Activated T-helper 1 cell treated with anti-CD3 and anti-CD28 coated beads, Interleukin-2, amount 50 U/mL, for 16 hours (primary cell): ENCODE data around the gene GAS1.

ENCODE experiments used
- DNase-seq, 2 donors: peaks; one replicate each; pipeline ENCODE4 v3.0.0-alpha.2; 2020; ENCODE audit warnings: low read depth in 1 of 2, low spot score in 1 of 2

The GAS1 gene, protein sequence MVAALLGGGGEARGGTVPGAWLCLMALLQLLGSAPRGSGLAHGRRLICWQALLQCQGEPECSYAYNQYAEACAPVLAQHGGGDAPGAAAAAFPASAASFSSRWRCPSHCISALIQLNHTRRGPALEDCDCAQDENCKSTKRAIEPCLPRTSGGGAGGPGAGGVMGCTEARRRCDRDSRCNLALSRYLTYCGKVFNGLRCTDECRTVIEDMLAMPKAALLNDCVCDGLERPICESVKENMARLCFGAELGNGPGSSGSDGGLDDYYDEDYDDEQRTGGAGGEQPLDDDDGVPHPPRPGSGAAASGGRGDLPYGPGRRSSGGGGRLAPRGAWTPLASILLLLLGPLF

DNA sequence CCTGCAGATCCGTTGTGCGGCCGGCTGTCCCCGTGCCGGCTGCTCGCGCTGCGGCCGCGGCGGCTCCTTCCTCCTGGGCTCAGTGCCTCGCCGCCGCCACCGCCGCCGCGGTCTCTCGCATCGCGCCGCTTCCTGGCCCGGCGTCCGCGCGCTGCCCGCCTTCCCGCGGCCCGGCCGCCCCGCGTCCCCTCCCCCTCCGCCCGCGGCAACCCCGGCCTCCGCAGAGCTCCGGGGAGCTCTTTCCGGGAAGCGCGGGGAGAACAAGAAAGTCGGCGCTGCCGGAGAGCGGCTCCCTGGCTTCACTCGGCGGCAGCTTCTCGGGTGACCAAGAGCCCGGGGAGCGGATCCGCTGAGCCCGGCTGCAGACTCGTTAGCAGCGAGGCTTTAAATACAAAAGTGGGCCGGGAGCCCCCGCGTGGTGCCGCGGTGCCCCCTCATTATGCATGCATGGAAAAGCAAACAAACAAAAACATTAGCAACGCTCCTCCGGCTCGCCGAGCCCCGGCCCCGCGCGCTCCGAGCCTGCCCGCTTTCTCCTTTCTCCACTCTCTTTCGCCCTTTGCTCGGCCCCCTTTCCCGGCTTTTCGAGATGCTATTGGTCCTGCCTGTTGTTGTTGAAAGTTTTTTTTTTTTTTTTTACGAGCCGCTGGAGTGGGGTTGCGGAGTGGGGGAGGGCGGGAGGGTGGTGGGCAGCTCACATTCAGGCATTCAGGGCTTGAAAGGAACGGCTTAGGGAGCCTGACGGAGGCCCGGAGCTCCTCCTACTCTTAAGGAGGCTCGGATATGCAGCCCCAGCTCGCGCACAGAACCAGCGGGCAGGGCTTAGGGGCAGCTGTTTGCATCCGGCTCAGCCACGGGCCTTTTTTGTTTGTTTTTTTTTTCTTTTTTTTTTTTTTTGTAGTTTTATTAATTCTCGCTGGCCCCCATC is at the start of gene GAS1:
TSS of gene GAS1 (minus strand) at position 361 of the 928 bp plus-strand sequence. CDS start 727 bp downstream, outside the sequence.
- peak; percentile 29 to 42 for DNase-seq

DNA sequence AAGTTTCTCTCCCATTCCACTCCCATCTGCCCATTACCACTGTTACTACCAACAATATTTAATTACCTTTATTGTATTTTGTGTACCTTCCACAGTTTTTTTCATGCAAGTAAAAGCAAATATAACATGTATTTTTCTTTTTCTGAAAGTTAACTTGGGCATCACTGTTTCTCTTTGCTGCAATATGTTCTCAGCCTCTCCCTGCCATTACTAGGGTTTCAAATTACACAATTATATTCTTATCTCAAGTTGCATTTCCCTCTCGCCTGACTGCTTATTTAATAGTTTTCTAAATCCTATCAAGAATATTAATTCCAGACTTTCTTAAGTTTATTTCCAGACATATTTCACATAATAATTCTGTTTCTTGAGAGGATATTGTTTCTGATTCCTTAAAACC is 46.9 kb upstream of the GAS1 start:
- DNase-seq = no peak

DNA sequence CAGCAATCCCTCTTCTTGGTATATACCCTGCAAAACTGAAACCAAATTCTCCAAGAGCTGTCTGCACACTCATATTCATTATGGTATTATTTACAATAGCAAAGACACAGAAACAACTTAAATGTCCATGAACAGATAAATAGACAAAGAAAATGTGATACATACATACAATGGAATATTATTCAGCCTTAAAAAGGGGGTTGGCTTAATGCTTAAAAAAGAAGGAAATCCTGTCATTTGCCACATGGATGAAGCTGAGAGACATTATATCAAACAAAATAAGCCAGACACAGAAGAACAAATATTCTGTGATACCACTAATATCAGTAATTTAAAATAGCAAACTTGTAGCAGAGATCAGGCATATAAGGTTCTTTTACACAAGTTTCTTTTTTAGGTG is 46.5 kb upstream of the GAS1 start:
- DNase-seq = no peak

DNA sequence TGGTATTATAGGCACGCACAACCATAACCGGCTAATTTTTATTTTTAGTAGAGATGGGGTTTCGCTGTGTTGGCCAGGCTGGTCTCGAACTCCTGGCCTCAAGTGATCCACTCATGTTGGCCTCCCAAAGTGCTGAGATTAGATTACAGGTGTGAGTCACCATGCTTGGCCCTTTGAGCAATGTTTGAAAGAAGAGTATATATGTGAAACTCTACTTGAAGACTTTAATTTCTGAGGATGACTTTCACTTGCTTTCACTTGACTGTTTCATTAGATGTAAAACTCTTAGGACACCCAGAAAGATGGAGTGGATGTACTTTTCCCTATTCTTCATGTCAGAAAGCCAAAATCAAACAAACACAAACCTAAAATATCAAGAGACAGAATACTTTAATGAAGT is 43.8 kb upstream of the GAS1 start:
- no peak for DNase-seq

DNA sequence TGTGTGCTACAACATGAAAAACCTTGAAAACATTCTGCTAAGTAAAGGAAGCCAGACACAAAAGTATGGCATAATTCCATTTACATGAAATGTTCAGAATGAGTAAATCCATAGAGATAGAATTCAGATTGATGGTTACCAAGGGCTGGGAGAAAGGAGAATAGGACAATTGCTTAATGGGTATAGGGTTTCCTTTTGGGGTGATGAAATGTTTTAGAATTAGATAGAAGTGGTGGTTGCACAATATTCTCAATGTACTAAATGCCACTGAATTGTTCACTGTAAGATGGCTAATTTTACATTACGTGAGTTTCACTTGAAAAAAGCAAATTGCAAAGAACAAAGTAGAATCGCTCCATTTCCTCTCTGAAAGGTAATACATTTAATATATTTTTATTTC is 43.0 kb upstream of the GAS1 start:
- DNase-seq = no peak

DNA sequence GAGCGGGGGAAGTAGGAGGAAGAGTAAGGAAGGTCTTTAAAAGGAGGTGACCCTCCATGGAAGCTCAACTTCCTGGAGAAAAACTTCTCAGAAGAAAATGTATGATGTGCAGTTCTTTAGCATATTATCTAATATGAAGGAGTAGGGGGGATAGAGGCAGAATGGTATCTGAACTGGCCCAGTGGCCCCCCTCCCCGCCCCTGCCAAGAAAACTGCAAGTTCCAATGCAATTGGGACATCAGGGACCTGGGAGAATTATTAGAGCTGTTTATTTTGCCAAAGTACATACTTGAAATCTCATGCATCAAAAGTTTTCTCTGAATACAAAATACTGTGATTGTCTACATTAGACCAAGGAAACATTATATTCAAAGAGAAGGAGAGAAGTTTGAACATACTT is 40.6 kb upstream of the GAS1 start:
- no peak for DNase-seq

DNA sequence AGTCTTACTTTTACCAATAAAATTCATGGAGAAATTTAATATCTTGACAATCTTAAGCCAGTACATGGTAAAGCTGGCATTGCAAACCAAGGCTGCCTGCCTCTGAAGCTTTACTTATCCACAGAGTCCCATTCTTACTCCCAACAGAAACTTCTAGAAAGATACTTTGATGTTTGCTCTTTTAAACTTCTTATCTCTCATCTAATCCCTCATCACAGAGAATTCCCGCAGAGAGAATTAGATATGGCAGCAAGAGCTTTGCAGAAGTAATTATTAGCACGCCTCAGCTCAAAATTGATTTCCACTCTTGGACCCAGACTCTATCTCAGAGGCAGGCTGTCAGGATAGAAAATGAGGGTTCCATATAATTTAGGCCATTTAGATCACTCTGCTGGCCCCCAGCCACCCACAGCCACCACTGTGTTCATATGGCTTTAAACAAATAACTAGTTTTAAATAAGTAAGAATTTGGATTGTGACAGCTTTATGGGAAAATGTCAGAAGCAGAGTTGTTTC is 37.9 kb upstream of the GAS1 start:
- DNase-seq = no peak

DNA sequence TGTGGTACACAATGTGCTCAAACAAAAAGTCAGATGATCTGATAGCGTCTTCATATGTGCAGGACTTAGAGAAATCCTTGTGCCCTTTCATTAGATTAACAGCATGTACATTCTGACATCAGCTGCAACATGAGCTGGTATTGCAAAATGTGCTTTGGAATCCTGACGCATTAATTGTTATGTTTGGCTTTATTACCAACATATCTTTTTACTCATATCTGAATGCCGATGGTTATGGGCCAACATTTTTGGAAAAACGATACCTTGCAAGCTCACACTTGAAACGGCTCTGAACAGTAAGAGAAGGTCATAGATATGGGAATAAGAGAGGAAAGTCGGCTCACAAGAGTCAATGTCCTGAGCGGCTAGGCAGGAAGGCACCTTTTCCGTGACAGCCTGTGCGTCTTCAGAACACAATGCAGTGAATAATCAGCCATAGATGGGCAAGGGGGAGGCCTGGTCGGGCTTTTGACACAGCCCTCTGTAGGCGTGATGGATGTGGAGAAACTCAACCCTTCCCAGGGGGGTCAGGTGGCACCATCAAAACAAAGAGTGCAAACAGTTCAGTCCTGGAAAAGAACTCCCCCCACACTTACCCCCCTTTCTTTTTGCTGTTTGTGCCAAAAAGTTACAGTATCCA is 36.4 kb upstream of the GAS1 start:
- DNase-seq = no peak

DNA sequence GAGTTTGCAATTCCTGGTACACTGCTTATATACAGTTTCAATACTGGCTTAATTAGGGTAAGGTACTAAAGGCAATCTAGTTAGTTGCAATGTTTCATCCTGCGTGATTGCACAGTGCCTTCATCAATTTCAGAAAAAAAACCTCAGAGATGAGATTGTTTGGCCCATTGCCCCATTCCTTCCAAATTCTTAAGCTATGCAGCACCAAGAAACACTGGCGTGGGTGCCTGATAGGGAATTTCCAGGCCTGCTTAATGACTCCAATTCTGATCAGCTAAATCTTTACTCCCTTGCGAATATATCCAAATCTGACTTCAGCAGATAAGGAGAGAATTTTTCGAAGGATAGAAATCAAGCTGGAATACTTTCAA is 35.9 kb upstream of the GAS1 start:
- no peak for DNase-seq

DNA sequence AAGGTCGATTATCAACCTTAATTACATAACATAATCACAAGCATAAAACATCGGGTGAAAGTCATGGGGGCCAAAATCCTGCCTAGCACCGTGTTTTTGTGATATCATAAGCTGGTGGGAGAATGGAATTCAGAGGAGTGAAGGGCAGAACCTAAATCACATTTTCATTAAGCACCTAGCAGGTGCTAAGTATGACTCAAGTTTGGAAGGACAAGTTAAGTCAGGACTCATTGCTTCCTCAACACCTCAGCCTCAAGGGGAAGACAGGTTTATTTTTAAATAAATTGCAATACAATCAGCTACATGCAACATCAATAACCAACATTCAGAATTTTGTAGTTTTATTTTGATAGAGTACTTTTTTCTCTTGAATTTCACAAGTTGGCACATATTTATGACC is 33.5 kb upstream of the GAS1 start:
- no peak for DNase-seq

DNA sequence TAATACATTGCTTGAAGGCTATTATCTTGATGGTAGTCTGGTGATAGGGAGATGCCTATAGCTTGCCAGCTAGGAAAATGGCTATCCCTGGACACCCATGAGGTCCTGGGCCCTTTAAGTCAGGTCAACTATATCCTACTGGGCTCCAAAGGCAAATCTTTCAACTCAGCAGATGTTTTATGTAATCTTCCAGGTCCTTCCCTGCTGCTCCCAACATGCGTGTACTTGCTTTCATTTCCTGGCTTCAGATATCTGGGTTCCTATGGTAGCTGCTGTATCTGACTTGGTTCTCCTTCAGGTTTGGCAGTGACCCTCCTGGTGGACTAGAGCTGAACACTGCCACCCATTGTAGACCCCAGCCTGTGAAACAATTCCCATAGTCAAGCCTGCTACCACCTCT is 32.4 kb upstream of the GAS1 start:
- no peak for DNase-seq

DNA sequence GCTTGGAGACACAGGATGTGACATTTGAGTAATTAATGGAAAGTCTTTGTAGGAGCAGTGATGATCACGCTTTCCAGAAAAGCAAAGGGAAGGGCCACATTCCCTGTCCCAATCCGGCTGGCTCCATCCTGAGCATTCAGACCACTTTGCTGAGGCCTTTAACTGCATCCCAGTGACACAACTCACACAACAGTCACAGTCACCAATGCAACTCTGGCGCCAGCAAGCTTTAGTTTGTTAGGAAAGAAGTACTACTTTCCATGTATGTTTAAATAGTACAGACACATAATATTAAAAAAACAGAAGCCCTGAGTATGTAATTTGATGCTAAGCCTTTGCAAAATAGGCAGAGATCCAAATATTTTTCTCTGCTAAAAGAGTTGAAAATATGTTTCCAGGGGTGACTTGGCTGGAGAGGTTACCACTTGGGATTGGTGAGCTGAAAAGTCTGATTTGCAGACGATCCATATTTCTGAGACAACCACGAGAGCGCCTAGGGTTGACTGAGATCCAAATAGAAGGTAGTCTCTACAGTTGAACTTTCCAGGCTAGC is 31.7 kb upstream of the GAS1 start:
- no peak for DNase-seq

DNA sequence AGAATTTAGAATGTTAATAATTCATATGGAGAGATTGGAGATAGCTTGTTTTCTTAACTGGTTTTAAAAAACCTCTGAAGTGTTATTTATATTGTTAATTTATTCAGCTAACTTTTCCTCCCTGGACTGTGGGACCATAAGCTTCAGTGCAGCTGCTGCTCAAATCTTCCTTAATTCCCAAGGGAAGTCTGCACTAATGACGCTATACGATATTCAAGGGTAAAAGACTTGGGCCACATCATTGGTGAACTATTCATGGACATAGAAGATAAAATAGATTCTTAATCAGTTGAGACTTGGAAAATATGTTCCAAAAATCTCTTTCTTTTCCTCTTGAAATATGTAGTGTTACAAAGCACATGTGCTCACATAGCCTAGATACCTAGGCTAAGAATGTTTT is 31.1 kb upstream of the GAS1 start:
- DNase-seq = no peak

DNA sequence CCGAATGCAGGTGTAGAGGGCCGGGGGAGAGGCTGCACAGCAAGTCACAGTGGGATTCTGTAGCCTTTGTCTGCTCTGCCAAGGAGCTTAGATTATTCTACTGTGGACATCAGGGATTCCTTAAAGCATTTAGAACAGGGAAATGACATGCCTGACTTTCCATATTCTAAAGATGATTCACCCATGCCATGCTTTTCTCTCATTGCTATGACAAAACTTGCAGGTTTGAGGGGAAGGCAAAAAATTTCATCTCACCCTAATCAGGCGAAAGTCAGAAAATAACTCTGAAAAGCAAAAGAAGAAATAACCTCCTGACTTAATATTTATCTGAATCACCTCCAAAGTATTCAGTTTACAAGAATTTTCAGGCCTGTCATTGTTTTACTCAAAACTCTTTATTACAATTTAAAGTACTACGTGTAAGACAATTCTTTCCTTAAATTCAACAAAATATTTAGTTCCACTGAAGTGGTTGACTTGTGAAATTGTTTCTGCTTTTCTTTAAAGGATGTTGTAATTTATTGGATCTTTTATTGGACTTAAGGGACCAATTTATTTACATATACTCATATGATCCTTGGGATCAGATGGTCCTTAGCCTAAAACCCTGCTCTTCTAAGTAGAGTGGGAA is 30.0 kb upstream of the GAS1 start:
- DNase-seq = no peak

DNA sequence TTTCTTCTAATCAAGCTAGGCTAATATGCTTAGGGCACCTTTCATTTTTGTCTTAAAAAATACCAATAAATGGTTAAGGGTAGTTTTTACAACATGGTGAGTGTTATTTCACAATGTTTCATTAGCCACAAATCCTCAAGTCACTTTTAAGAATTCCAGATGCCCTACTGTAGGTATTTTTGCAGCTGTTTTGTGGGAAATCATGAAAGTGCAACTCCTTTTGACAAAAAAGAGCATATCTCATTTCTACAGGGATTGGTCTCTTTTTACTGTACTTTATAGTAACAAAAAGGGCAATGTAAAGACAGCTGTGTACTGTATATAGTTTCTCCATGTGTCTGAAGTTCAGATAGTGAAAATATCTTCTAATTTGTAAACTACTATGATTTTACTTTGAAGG is 28.3 kb upstream of the GAS1 start:
- no peak for DNase-seq

DNA sequence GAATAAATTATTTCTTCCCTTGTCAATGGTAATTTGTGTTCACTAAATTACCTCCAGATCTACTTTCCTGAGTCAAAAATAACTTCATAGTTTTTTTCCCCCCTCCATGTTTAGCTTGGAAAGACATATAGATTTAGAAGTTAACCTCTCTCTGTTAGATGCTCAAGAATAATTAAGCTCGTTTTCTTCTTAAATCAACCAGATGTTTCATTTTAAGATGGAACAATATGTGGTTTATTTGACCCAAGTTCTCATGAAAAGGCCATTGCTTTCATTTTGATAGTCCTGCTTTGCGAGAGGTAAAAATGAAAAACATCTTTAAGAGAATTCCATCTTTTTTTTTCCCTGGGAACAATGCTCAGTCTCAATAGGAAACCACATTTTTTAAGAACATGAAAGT is 27.7 kb upstream of the GAS1 start:
- no peak for DNase-seq

DNA sequence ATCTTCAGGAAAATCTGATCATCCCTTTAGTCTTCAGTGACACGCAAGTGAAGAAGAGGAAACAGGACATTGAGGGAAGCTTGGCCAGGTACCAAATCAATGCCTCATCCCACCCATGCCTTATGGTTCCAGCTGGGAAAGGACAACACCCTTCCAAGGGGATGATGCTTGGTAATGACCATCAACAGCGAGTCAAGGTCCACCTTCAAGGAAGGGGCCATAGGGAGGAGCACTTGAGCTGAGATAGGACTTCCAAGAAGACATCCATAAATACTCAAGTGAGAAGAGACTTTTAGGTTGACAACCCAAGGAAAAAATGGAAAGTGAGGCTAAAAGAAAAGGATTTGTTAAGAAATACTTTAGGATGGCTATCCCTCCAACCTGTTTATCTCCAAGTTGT is 27.1 kb upstream of the GAS1 start:
- DNase-seq = no peak

DNA sequence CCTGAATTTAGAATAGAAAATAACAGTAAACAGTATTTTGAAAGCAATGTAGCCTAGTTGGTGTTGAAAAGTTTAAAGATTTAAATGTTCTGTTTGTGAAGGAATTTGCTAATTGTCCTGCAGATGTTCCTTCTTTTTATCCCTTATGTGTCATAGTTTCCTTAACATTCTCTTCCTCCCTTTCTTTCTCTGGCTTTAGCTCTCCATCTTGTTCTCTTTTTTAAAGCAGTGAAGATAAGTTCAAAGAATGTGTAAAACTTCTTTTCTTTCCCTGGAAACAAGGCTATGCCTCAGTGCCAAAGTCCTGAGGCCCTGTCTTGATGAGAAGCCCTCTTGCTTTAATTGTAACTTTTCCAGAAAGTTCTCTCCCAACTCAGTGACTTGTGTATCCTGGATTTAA is 24.4 kb upstream of the GAS1 start:
- DNase-seq = no peak

DNA sequence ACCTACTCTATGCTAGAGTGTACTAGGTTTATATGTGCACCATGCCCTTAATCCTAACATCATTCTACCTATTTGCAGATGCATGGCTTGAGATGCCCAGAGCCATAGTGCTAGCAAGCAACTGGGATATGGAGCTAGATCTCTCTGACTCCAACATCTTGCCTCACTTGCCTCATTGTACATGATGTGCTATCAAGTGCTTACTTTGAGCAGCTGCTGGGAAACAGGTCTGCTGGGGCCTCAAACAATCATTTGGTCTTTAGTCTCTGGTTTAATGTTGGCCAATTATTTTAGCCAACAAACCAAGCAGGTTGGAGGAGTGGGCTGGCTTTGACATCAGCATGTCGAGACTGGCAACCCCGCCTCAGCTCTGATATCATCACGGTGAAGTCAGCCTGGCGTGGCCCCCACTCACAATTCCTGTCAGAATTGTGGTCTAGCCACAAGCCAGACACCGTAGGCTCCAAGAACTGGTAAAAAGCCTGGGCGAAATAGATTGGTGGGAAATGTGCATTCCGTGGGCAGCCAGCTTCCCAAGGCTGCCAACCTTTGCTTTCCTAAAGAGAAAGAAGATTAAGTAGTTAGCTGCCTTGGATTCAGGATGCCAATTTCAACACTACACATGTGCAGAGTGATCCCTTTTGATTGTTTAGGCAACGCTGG is 21.1 kb upstream of the GAS1 start:
- DNase-seq = no peak

DNA sequence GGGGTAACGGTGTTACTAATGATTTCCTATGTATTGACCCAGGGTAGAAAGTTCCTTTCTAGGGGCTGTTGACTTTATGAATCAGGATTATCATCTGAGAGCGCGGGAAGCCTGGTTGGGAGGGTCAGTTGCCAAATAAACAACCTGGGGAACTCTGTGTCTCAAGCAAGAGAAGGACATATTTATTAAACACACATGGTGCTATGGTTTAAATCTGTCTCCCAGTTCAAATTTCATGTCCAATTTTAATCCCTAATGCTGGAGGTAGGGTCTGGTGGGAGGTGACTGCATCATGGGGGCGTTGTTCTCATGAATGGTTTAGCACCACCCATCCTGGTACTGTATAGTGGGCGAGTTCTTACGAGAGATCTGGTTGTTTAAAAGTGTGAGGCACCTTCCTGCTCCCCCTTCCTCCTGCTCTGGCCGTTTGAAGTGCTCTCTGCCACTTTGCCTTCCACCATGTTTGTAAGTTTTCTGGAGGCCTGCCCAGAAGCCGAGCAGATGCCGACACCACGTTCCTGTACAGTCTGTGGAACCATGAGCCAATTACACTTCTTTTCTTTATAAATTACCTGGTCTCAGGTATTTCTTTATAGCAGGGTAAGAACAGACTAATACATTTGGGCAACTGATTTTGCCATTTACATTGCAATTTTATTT is 19.7 kb upstream of the GAS1 start:
- DNase-seq = no peak
